AG10803 (cell line): ENCODE data around the gene PSMD8.
A peak's percentile ranks its signal among the peaks of the same experiment; 100 is the strongest.

Experiments
- DNase-seq: peaks from one replicate; pipeline ENCODE4 v3.0.0; 2010; ENCODE audit warnings: low read depth
- H3K4me3 ChIP-seq: 2 replicates; pipeline ENCODE4 v1.5.1; 2011; ENCODE audit warnings: mild to moderate bottlenecking, low read length, control low read depth
- CTCF ChIP-seq: conservative IDR thresholded peaks from 2 replicates; pipeline ENCODE4 v1.5.1; 2011; ENCODE audit warnings: mild to moderate bottlenecking, low read length, control low read depth, inconsistent platforms

PSMD8 gene

GRCh38 chr19:38383743-38384142, 9.4 kb downstream of the PSMD8 start:
- no peak for DNase-seq
- TF ChIP-seq CTCF, result no peak
- H3K4me3 ChIP-seq, result no peak overlapping the region

GRCh38 chr19:38384209-38385027, 10.0 kb downstream of the PSMD8 start:
- no peak for DNase-seq
- peak; percentile 50 for TF ChIP-seq CTCF
- no peak overlapping the region for H3K4me3 ChIP-seq

- TF ChIP-seq CTCF, result no peak
- no peak overlapping the region for H3K4me3 ChIP-seq
Observed at GRCh38 chr19:38385057-38385803, 10.9 kb downstream of the PSMD8 start.

GRCh38 chr19:38385804-38386257, 11.5 kb downstream of the PSMD8 start:
- DNase-seq, result no peak
- H3K4me3 ChIP-seq, result no peak overlapping the region
- TF ChIP-seq CTCF, result no peak

More at GRCh38 chr19:38385057-38385803, 10.9 kb downstream of the PSMD8 start:
- no peak for DNase-seq

GRCh38 chr19:38386300-38386970, 12.1 kb downstream of the PSMD8 start:
- no peak for DNase-seq
- no peak for TF ChIP-seq CTCF
- H3K4me3 ChIP-seq, result no peak overlapping the region

GRCh38 chr19:38386971-38387549, 12.7 kb downstream of the PSMD8 start:
- peak overlapping the region; percentile 83 for H3K4me3 ChIP-seq
- TF ChIP-seq CTCF, result no peak
- no peak for DNase-seq
